ENCODE data around the gene SLC43A2.

SLC43A2 gene

DNA sequence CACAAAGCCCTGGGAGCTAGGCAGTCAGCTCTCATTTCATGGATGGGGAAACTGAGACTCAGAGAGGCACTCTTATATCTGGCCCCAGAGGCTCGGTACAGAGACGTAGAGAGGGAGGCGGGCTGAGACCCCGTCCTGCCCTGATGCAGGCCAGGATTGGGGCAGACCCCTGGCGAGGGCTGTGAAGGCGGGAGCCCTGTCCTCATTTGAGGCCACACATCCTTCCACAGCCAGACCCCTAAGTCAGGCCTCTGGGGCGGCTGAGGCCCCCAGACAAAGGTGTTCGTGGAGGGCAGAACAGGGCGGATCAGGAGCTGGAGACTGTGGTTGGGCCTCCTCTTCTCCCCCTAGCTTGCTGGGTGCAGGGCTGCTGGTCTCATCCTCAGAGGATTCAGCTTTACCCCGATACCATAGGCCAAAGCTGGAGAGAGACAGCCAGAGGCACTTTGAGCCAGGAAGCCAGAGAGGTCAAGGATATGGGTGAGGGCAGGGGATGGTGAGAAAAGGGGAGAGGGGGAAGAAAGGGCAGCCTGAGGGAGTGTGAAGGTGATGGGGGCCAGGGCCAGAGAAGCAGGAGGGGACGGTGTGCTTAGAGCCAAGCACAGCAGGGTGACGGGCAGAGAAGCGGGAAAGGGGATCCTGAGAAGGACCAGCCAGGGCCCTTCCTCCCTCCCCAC is 17.7 kb upstream of the SLC43A2 start:
- H3K4me1 ChIP-seq (ENCODE audit: low read length) = peaks cover 19% of the 10 kb centered on the region
- no peak overlapping the region for H2AFZ ChIP-seq (ENCODE audit: low read length)
- DNase-seq = no peak
- no peak overlapping the region for H3K9ac ChIP-seq (ENCODE audit: low read length)
- no peak overlapping the region for H3K4me2 ChIP-seq (ENCODE audit: low read depth, low read length)
- no peaks in the 10 kb centered on the region for H3K9me3 ChIP-seq (replicated peaks; ENCODE audit: insufficient read depth, low read length)
- H3K79me2 ChIP-seq (ENCODE audit: low read length) = no peaks in the 10 kb centered on the region
- TF ChIP-seq EZH2phosphoT487 (IDR thresholded peaks at IDR 0.05; ENCODE audit: low read length) = no peak
- H3K9me2 ChIP-seq (replicated peaks; ENCODE audit: insufficient read depth, low read length) = no peaks in the 10 kb centered on the region
- H3F3A ChIP-seq (ENCODE audit: insufficient read depth, low read length) = peaks cover 26% of the 10 kb centered on the region
- H3K27ac ChIP-seq (ENCODE audit: low read length) = no peak overlapping the region
- no peak overlapping the region for H3K4me3 ChIP-seq (ENCODE audit: low read length)
- no peaks in the 10 kb centered on the region for H3K27me3 ChIP-seq (replicated peaks; ENCODE audit: insufficient read depth, low read length)
- H4K20me1 ChIP-seq (ENCODE audit: insufficient read depth, low read length) = no peaks in the 10 kb centered on the region
- H3K36me3 ChIP-seq (replicated peaks; ENCODE audit: insufficient read depth, low read length) = no peaks in the 10 kb centered on the region; the same call in 1 of the 2 replicates

DNA sequence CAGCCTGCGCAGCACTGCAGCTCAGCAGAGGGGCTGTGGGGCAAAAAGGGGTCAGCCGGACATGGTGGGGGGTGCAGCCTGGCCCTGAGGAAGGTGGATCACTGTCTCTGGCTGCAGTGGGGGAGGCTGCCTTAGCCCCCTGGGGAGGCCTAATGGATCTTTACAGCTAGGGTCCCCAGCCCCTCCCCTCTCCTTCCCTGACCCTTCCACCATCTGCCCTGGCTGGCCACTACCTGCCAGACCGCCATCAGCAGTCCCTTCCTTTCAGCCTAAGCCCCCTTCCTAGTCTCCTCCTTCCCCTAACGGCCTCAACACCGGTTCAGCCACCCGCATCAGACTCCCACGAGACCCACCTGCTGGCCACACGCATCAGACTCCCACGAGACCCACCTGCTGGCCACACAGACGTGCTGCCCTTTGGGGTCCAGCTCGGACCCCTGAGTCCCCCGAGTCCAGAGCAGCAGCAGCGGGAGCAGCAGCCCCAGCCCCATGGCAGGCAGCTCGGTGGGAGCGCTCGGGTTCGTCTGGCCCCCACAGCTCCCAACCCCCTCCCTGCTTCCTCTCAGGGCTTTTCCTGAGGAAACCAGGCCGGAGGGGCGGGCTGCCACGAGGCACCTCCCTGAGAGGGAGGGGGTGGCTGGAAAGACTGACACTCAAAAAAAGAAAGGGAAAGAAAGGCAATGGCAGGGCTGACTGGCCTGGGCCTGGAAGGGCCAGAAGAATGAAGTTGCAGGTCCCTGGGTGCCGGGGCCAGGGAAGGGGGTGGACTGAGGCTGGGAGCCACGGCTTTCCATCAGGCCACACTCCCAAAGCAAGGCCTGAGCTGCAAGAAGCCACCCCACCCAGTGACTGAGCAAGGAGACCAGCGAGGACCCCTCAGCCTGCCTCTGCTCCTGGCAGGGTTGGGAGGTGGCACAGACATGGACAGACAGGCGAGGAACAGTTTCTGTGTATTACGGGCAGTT is 16.9 kb upstream of the SLC43A2 start, which contains the start of gene SCARF1:
TSS of gene SCARF1 (minus strand) at position 526 of the 965 bp plus-strand sequence. CDS start at position 491, 35 bp downstream.
- Histone ChIP-seq H3K4me2 (ENCODE audit: low read depth, low read length) (no peak within 1 kb of the TSS), H3K9me3 (replicated peaks; ENCODE audit: insufficient read depth, low read length) (no peaks in the 10 kb centered on the region), H3K79me2 (ENCODE audit: low read length) (no peaks in the 10 kb centered on the region), H3K9ac (ENCODE audit: low read length) (no peak within 1 kb of the TSS), H3K27ac (ENCODE audit: low read length) (no peak within 1 kb of the TSS), H3K36me3 (replicated peaks; ENCODE audit: insufficient read depth, low read length) (no peaks in the 10 kb centered on the region), H2AFZ (ENCODE audit: low read length) (no peak within 1 kb of the TSS), H3K9me2 (replicated peaks; ENCODE audit: insufficient read depth, low read length) (no peaks in the 10 kb centered on the region), H3K4me3 (ENCODE audit: low read length) (no peak within 1 kb of the TSS), H3K27me3 (replicated peaks; ENCODE audit: insufficient read depth, low read length) (no peaks in the 10 kb centered on the region), H3F3A (ENCODE audit: insufficient read depth, low read length) (peaks cover 18% of the 10 kb centered on the region), H4K20me1 (ENCODE audit: insufficient read depth, low read length) (no peaks in the 10 kb centered on the region), H3K4me1 (ENCODE audit: low read length) (peaks cover 19% of the 10 kb centered on the region)
- TF ChIP-seq EZH2phosphoT487 (IDR thresholded peaks at IDR 0.05; ENCODE audit: low read length) (no peak), EZH2 (optimal IDR thresholded peaks at IDR 0.05; ENCODE audit: low read depth, low read length) (no peak)
- TF ChIP-seq, protein P1, sequence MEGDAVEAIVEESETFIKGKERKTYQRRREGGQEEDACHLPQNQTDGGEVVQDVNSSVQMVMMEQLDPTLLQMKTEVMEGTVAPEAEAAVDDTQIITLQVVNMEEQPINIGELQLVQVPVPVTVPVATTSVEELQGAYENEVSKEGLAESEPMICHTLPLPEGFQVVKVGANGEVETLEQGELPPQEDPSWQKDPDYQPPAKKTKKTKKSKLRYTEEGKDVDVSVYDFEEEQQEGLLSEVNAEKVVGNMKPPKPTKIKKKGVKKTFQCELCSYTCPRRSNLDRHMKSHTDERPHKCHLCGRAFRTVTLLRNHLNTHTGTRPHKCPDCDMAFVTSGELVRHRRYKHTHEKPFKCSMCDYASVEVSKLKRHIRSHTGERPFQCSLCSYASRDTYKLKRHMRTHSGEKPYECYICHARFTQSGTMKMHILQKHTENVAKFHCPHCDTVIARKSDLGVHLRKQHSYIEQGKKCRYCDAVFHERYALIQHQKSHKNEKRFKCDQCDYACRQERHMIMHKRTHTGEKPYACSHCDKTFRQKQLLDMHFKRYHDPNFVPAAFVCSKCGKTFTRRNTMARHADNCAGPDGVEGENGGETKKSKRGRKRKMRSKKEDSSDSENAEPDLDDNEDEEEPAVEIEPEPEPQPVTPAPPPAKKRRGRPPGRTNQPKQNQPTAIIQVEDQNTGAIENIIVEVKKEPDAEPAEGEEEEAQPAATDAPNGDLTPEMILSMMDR (IDR thresholded peaks at IDR 0.05; ENCODE audit: low read length) = no peak
- DNase-seq = no peak

DNA sequence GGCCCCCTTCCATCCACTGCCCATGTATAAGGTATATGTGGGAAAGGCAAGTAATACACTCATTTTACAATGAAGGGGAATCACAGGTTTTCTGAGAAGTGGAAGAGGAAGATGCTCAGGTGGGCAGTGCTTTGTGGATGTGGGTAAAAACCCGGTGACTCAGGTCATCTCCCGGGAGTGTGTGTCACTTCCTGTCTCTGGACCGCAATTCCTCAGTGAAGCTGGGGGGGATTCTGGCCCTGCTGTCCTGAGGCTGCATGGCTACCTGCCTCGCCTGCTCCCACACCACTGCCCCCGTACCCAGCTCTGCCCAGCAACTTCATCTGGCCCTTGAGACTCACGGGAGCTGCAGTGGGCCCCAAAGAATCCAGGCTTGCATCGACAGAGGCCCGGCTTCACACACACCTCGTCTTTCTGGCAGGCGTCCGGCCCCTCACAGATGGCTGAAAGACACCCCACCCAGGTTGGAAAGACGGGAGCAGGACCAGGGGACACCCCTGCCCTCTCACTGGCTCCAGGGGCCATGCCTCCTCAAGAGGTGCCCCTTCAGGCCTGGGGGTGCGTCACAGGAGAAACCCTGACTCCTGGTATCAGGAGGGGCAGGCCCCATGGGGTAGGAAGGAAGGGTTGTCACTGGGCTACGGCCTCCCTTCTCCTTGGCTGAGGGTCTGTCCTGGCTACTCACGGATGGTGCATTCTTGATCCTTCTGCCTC is 16.0 kb upstream of the SLC43A2 start:
- TF ChIP-seq, protein P1 (IDR thresholded peaks at IDR 0.05; ENCODE audit: low read length) = no peak
- TF ChIP-seq EZH2 (optimal IDR thresholded peaks at IDR 0.05; ENCODE audit: low read depth, low read length) = no peak
- TF ChIP-seq EZH2phosphoT487 (IDR thresholded peaks at IDR 0.05; ENCODE audit: low read length) = no peak
- Histone ChIP-seq H2AFZ (ENCODE audit: low read length) (no peak overlapping the region), H3K4me1 (ENCODE audit: low read length) (peaks cover 14% of the 10 kb centered on the region), H3K4me3 (ENCODE audit: low read length) (peak overlapping the region; percentile 50; the same call in 1 of the 2 replicates), H3K36me3 (replicated peaks; ENCODE audit: insufficient read depth, low read length) (no peaks in the 10 kb centered on the region), H3K27ac (ENCODE audit: low read length) (no peak overlapping the region), H3K79me2 (ENCODE audit: low read length) (no peaks in the 10 kb centered on the region), H4K20me1 (ENCODE audit: insufficient read depth, low read length) (no peaks in the 10 kb centered on the region), H3K27me3 (replicated peaks; ENCODE audit: insufficient read depth, low read length) (no peaks in the 10 kb centered on the region), H3K4me2 (ENCODE audit: low read depth, low read length) (peak overlapping the region; percentile 79), H3F3A (ENCODE audit: insufficient read depth, low read length) (peaks cover 10% of the 10 kb centered on the region), H3K9ac (ENCODE audit: low read length) (no peak overlapping the region), H3K9me3 (replicated peaks; ENCODE audit: insufficient read depth, low read length) (no peaks in the 10 kb centered on the region), H3K9me2 (replicated peaks; ENCODE audit: insufficient read depth, low read length) (no peaks in the 10 kb centered on the region)
- DNase-seq = no peak

Measured in MM.1S (cell line).